ENCODE data around the gene SKAP2. TPM values are rescaled to one million over a fixed set of nuclear protein-coding genes. Genes with fewer than 3 reads are reported as not detected.

The SKAP2 gene
- total RNA-seq, 1 experiment from 2014 or later: 66.8 TPM

GRCh38 chr7:26891400-26892350 is 27.3 kb upstream of the SKAP2 start:
- ATAC-seq (no peak), DNase-seq (ENCODE audit: low read depth, low spot score) (no peak)
- no peak overlapping the region for H3K4me3 ChIP-seq (ENCODE audit: low read depth in 2 of 2, low read length in 2 of 2)
- ChIA-PET POLR2A (no interaction called here), CTCF (interaction anchor here (0.6 kb wide), 1 partner anchor 292 kb away, joined by 7 read pairs; no protein-coding TSS in a partner anchor)
- H3K27me3 ChIP-seq (ENCODE audit: control insufficient read depth, insufficient read depth, low read length): peaks cover 12% of the 10 kb centered on the region
- intact Hi-C loops (cut with micrococcal nuclease; ENCODE audit: unreplicated experiment): no loop called here
- TF ChIP-seq SIN3A (IDR thresholded peaks at IDR 0.05; ENCODE audit: borderline replicate concordance, insufficient read depth, low read depth, low read length) (no peak), POLR2AphosphoS5 (IDR thresholded peaks at IDR 0.05; ENCODE audit: low read depth, low read length) (no peak), TCF7L2 (IDR thresholded peaks at IDR 0.05; ENCODE audit: low read depth, low read length) (no peak)
- TF ChIP-seq, protein P1, sequence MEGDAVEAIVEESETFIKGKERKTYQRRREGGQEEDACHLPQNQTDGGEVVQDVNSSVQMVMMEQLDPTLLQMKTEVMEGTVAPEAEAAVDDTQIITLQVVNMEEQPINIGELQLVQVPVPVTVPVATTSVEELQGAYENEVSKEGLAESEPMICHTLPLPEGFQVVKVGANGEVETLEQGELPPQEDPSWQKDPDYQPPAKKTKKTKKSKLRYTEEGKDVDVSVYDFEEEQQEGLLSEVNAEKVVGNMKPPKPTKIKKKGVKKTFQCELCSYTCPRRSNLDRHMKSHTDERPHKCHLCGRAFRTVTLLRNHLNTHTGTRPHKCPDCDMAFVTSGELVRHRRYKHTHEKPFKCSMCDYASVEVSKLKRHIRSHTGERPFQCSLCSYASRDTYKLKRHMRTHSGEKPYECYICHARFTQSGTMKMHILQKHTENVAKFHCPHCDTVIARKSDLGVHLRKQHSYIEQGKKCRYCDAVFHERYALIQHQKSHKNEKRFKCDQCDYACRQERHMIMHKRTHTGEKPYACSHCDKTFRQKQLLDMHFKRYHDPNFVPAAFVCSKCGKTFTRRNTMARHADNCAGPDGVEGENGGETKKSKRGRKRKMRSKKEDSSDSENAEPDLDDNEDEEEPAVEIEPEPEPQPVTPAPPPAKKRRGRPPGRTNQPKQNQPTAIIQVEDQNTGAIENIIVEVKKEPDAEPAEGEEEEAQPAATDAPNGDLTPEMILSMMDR (IDR thresholded peaks at IDR 0.05): no peak
- TF ChIP-seq, protein P2, sequence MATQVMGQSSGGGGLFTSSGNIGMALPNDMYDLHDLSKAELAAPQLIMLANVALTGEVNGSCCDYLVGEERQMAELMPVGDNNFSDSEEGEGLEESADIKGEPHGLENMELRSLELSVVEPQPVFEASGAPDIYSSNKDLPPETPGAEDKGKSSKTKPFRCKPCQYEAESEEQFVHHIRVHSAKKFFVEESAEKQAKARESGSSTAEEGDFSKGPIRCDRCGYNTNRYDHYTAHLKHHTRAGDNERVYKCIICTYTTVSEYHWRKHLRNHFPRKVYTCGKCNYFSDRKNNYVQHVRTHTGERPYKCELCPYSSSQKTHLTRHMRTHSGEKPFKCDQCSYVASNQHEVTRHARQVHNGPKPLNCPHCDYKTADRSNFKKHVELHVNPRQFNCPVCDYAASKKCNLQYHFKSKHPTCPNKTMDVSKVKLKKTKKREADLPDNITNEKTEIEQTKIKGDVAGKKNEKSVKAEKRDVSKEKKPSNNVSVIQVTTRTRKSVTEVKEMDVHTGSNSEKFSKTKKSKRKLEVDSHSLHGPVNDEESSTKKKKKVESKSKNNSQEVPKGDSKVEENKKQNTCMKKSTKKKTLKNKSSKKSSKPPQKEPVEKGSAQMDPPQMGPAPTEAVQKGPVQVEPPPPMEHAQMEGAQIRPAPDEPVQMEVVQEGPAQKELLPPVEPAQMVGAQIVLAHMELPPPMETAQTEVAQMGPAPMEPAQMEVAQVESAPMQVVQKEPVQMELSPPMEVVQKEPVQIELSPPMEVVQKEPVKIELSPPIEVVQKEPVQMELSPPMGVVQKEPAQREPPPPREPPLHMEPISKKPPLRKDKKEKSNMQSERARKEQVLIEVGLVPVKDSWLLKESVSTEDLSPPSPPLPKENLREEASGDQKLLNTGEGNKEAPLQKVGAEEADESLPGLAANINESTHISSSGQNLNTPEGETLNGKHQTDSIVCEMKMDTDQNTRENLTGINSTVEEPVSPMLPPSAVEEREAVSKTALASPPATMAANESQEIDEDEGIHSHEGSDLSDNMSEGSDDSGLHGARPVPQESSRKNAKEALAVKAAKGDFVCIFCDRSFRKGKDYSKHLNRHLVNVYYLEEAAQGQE (IDR thresholded peaks at IDR 0.05; ENCODE audit: insufficient read depth in 1 of 2, low read depth in 2 of 2, low read length in 1 of 2): no peak
- no peaks in the 10 kb centered on the region for H3K4me1 ChIP-seq (ENCODE audit: control insufficient read depth, insufficient read depth, low read length)
- H3K36me3 ChIP-seq (ENCODE audit: control insufficient read depth, insufficient read depth, low read length): no peaks in the 10 kb centered on the region
- in situ Hi-C loops (cut with HindIII; ENCODE audit: low pct_unique_long_range_greater_than_20kb, low sequenced_read_pairs): no loop called here
- BruUV-seq (replicated peaks): no TSS peak
- no peak overlapping the region for H3K27ac ChIP-seq (ENCODE audit: low read length)
- no peaks in the 10 kb centered on the region for H3K9me3 ChIP-seq (ENCODE audit: control insufficient read depth, insufficient read depth, low read depth, low read length)

DNA sequence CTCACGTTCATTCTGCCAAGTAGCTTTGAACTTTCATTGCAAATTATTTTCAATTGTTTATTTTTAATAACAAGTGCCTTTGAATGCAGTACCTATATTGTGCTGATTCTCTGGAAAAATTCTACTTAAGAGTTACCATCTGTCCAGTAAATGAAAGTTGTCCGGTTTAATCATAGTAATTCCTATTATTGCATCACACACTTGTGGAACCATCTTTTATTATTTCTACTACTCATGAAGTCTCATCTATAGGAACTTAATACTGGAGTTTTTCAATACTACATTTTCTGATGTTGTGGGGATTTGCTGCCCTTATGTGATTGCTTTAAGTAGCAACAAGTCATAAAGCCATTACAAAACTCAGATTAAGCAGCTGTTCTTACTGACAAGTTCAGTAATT is 16.5 kb upstream of the SKAP2 start:
- H3K27ac ChIP-seq (ENCODE audit: low read length): no peak overlapping the region
- in situ Hi-C loops (cut with HindIII; ENCODE audit: low pct_unique_long_range_greater_than_20kb, low sequenced_read_pairs): no loop called here
- ChIA-PET CTCF (no interaction called here), POLR2A (interaction anchor here (0.6 kb wide), 1 partner anchor 9 kb away, joined by 6 read pairs; no protein-coding TSS in a partner anchor)
- intact Hi-C loops (cut with micrococcal nuclease; ENCODE audit: unreplicated experiment): no loop called here
- no peaks in the 10 kb centered on the region for H3K27me3 ChIP-seq (ENCODE audit: control insufficient read depth, insufficient read depth, low read length)
- H3K36me3 ChIP-seq (ENCODE audit: control insufficient read depth, insufficient read depth, low read length): no peaks in the 10 kb centered on the region
- DNase-seq (ENCODE audit: low read depth, low spot score) (no peak), ATAC-seq (no peak)
- BruUV-seq (replicated peaks): no TSS peak
- H3K4me3 ChIP-seq (ENCODE audit: low read depth in 2 of 2, low read length in 2 of 2): no peak overlapping the region
- H3K4me1 ChIP-seq (ENCODE audit: control insufficient read depth, insufficient read depth, low read length): no peaks in the 10 kb centered on the region
- H3K9me3 ChIP-seq (ENCODE audit: control insufficient read depth, insufficient read depth, low read depth, low read length): peaks cover 5% of the 10 kb centered on the region; the same call in 1 of the 2 replicates
- TF ChIP-seq POLR2AphosphoS5 (IDR thresholded peaks at IDR 0.05; ENCODE audit: low read depth, low read length): no peak
- TF ChIP-seq, protein P2 (IDR thresholded peaks at IDR 0.05; ENCODE audit: insufficient read depth in 1 of 2, low read depth in 2 of 2, low read length in 1 of 2): no peak

All from Panc1 (cell line).